SK-N-SH (cell line): ENCODE measurements around the gene HHIPL1. TPM values are rescaled to one million over a fixed set of nuclear protein-coding genes. Genes with fewer than 3 reads are reported as not detected.

ENCODE experiments used
- CTCF ChIA-PET: fragments of 300-600, 350-600 bp; formaldehyde crosslinking; extraction: SDS; loops from one replicate; lab custom pipeline; 2021; lab: Yijun Ruan, JAX
- POLR2A ChIA-PET: fragments of 350-600 bp; sonication (Branson Sonifier 250); formaldehyde crosslinking; extraction: SDS; loops from one replicate; lab custom pipeline; 2020; ENCODE audit warnings: antibody characterized with exemption, inconsistent platforms; lab: Yijun Ruan, JAX
- DNase-seq: peaks from one replicate; pipeline ENCODE4 v3.0.0; 2012
- H2AFZ ChIP-seq: fragments of 200-600 bp; sonication (generic); 2 replicates; pipeline ENCODE4 v1.8.1; 2016; ENCODE audit warnings: antibody characterized with exemption, mild to moderate bottlenecking, low read depth
- H3F3A ChIP-seq: fragments of 200-600 bp; sonication (generic); replicated peaks from 2 replicates; pipeline ENCODE3; 2016; ENCODE audit warnings: antibody characterized with exemption, mild to moderate bottlenecking; ENCODE audit not compliant: insufficient read depth
- H3K27ac ChIP-seq, 2 experiments: fragments of 200-500 bp in 1 of 2; fragments of 200-600 bp in 1 of 2; sonication (Bioruptor generic) in 1 of 2; sonication (generic), shearing (Covaris generic) in 1 of 2; 2 replicates each; pipeline versions ENCODE4 v1.5.1 to v1.6.1; 2014 to 2016; ENCODE audit warnings: low read depth in 2 of 2, inconsistent platforms in 1 of 2, low read length in 1 of 2, mild to moderate bottlenecking in 1 of 2, mixed read lengths in 1 of 2
- H3K27me3 ChIP-seq: fragments of 200-600 bp; sonication (generic), shearing (Covaris generic); 2 replicates; pipeline ENCODE4 v1.6.1; 2016; ENCODE audit warnings: mixed run types; ENCODE audit not compliant: insufficient read depth
- H3K36me3 ChIP-seq, 2 experiments: fragments of 200-500 bp in 1 of 2; fragments of 200-600 bp in 1 of 2; sonication (Bioruptor generic) in 1 of 2; sonication (generic) in 1 of 2; replicated peaks in 1 of 2; 2 replicates each; pipeline versions ENCODE3 to v1.5.1; 2014 to 2016; ENCODE audit warnings: low read length in 1 of 2, mild to moderate bottlenecking in 1 of 2; ENCODE audit not compliant: insufficient read depth in 2 of 2, control insufficient read depth in 1 of 2
- H3K4me1 ChIP-seq, 2 experiments: fragments of 200-500 bp in 1 of 2; fragments of 200-600 bp in 1 of 2; sonication (Bioruptor generic) in 1 of 2; sonication (generic), shearing (Covaris generic) in 1 of 2; 2 replicates each; pipeline versions ENCODE4 v1.5.1 to v1.6.1; 2014 to 2016; ENCODE audit warnings: low read depth in 1 of 2, low read length in 1 of 2, mixed run types in 1 of 2; ENCODE audit not compliant: insufficient read depth in 2 of 2, control insufficient read depth in 1 of 2
- H3K4me2 ChIP-seq: fragments of 200-600 bp; sonication (generic), shearing (Covaris generic); 2 replicates; pipeline ENCODE4 v1.6.1; 2017; ENCODE audit warnings: mixed run types
- H3K4me3 ChIP-seq, 2 experiments: fragments of 200-500 bp in 1 of 2; fragments of 200-600 bp in 1 of 2; sonication (Bioruptor generic) in 1 of 2; sonication (generic), shearing (Covaris generic) in 1 of 2; 2 replicates each; pipeline versions ENCODE4 v1.5.1 to v1.8.1; 2014 to 2016; ENCODE audit warnings: low read depth in 2 of 2, inconsistent platforms in 1 of 2, low read length in 1 of 2, mild to moderate bottlenecking in 1 of 2, mixed read lengths in 1 of 2, moderate library complexity in 1 of 2
- H3K79me2 ChIP-seq: fragments of 200-600 bp; sonication (generic); 2 replicates; pipeline ENCODE4 v1.8.1; 2017; ENCODE audit warnings: mild to moderate bottlenecking; ENCODE audit not compliant: insufficient read depth
- H3K9ac ChIP-seq: fragments of 200-600 bp; sonication (generic); 2 replicates; pipeline ENCODE4 v1.6.1; 2017; ENCODE audit warnings: mixed run types
- H3K9me2 ChIP-seq: fragments of 200-600 bp; sonication (generic); 2 replicates; pipeline ENCODE4 v1.6.1; 2017; ENCODE audit warnings: mixed run types
- H3K9me3 ChIP-seq: fragments of 200-600 bp; sonication (generic); 2 replicates; pipeline ENCODE4 v1.6.1; 2017; ENCODE audit warnings: mixed run types, mild to moderate bottlenecking, moderate library complexity
- H4K20me1 ChIP-seq: fragments of 200-600 bp; sonication (generic); 2 replicates; pipeline ENCODE4 v1.6.1; 2017; ENCODE audit warnings: mild to moderate bottlenecking, mixed run types; ENCODE audit not compliant: insufficient read depth
- CTCF ChIP-seq: fragments of 200-600 bp; sonication (generic); IDR thresholded peaks from 2 replicates; pipeline ENCODE4 v1.6.1; 2017; ENCODE audit warnings: antibody characterized with exemption, mild to moderate bottlenecking, moderate library complexity
- GATA2 ChIP-seq: sonication (generic); formaldehyde crosslinking; IDR thresholded peaks from 2 replicates; pipeline ENCODE4 v1.5.0; 2020; ENCODE audit warnings: mild to moderate bottlenecking, missing genetic modification reagents
- PBX3 ChIP-seq: IDR thresholded peaks from 2 replicates; pipeline ENCODE4; 2012
- POLR2AphosphoS5 ChIP-seq: IDR thresholded peaks from 2 replicates; pipeline ENCODE4 v1.6.1; 2012; ENCODE audit warnings: low read depth, low read length
- TEAD4 ChIP-seq: IDR thresholded peaks from 2 replicates; pipeline ENCODE4 v1.4.0; 2012; ENCODE audit warnings: mild to moderate bottlenecking, borderline replicate concordance; ENCODE audit not compliant: insufficient read depth
- USF1 ChIP-seq: IDR thresholded peaks from 2 replicates; pipeline ENCODE4 v1.4.0; 2012; ENCODE audit warnings: low read depth, borderline replicate concordance
- YY1 ChIP-seq: IDR thresholded peaks from 2 replicates; pipeline ENCODE4 v1.4.0; 2012; ENCODE audit warnings: low read depth, mild to moderate bottlenecking
- ZBTB33 ChIP-seq: IDR thresholded peaks from 2 replicates; pipeline ENCODE4 v1.4.0; 2012; ENCODE audit warnings: low read depth, borderline replicate concordance
- WGBS: methylation state at CpG from one replicate; pipeline ENCODE4 v1.1.6; 2017; ENCODE audit warnings: low lambda C conversion rate; 5-methylcytosine and 5-hydroxymethylcytosine counted together
- polyA plus RNA-seq, 3 experiments: library from polyadenylated mRNA; depleted of rRNA; stranded (reverse); fragments of >200 nt; gene quantifications; 2 replicates each; pipeline ENCODE4 v1.2.3, GENCODE V29; 2012

Gene HHIPL1
- polyA plus RNA-seq, 1 of the 3 experiments (the other 2 are of a cell fraction), result 0.02 TPM

- POLR2A ChIA-PET, result no interaction called here
- CTCF ChIA-PET, result interaction anchor here (1.0 to 4.9 kb wide), 2 partner anchors 13 to 185 kb away, joined by 4 to 19 read pairs; no protein-coding TSS in a partner anchor
Measured at GRCh38 chr14:99701260-99701659, 56.3 kb downstream of the HHIPL1 start.

More at GRCh38 chr14:99701260-99701659, 56.3 kb downstream of the HHIPL1 start:
- no peak overlapping the region for H3K27ac ChIP-seq
- H4K20me1 ChIP-seq, result no peaks in the 10 kb centered on the region
- H3K79me2 ChIP-seq, result no peaks in the 10 kb centered on the region
- H3K4me2 ChIP-seq, result no peak overlapping the region
- no peaks in the 10 kb centered on the region for H3F3A ChIP-seq
- no peaks in the 10 kb centered on the region for H3K4me1 ChIP-seq
- no peaks in the 10 kb centered on the region for H3K36me3 ChIP-seq
- H3K9ac ChIP-seq, result no peak overlapping the region
- no peaks in the 10 kb centered on the region for H3K27me3 ChIP-seq
- no peak for DNase-seq
- no peaks in the 10 kb centered on the region for H3K9me2 ChIP-seq
- H3K4me3 ChIP-seq, result no peak overlapping the region
- WGBS, result 86% methylated on average over 1 of the region's 1 CpG
- no peak overlapping the region for H2AFZ ChIP-seq
- no peak for TF ChIP-seq POLR2AphosphoS5
- TF ChIP-seq PBX3, result no peak
- no peak for TF ChIP-seq CTCF
- TF ChIP-seq GATA2, result no peak
- TF ChIP-seq USF1, result no peak
- TF ChIP-seq TEAD4, result no peak
- no peak for TF ChIP-seq YY1
- TF ChIP-seq ZBTB33, result no peak
- 0 out of 2 replicates have a peak, but pooled peaks cover 4% of the 10 kb centered on the region for H3K9me3 ChIP-seq
